Caki2 (cell line): ENCODE results near the gene USP21. TPM values are rescaled to one million over a fixed set of nuclear protein-coding genes. Genes with fewer than 3 reads are reported as not detected.

Experiments
- DNase-seq: peaks from one replicate; pipeline ENCODE4 v3.0.0-alpha.2; 2015; ENCODE audit warnings: low read depth
- in situ Hi-C: cut with HindIII; loops from 2 replicates; pipeline ENCODE4 v1.10.0; 2016; ENCODE audit warnings: low sequenced_read_pairs, low pct_unique_long_range_greater_than_20kb, mixed read lengths
- total RNA-seq: library from RNA; depleted of rRNA; stranded (reverse); fragments of >200 nt; shearing (Covaris generic); gene quantifications from 2 replicates; pipeline ENCODE4 v1.2.3, GENCODE V29; 2014; ENCODE audit warnings: low replicate concordance

Gene USP21
- total RNA-seq, 1 experiment from 2014 or later, result 3.3 TPM

- DNase-seq, result peak; percentile 97
- in situ Hi-C loops, result no loop called here
Observed at GRCh38 chr1:161165742-161166668, 6.7 kb downstream of the USP21 start, which contains the start of gene PPOX. Gene PPOX, plus strand, starts transcription at chr1:161166426. Its CDS starts 422 bp downstream, at chr1:161166848.

GRCh38 chr1:161166669-161167548 is 7.6 kb downstream of the USP21 start:
- peak; percentile 15 for DNase-seq
- in situ Hi-C loops, result no loop called here

GRCh38 chr1:161168906-161169305 is 9.6 kb downstream of the USP21 start:
- in situ Hi-C loops, result no loop called here
- DNase-seq, result no peak

- in situ Hi-C loops, result no loop called here
- DNase-seq, result no peak
Observed at GRCh38 chr1:161171191-161171590, 11.9 kb downstream of the USP21 start.

GRCh38 chr1:161171696-161172095 is 12.4 kb downstream of the USP21 start:
- in situ Hi-C loops, result no loop called here

GRCh38 chr1:161172349-161172748 is 13.0 kb downstream of the USP21 start:
- no peak for DNase-seq
- in situ Hi-C loops, result no loop called here

More at GRCh38 chr1:161171696-161172095, 12.4 kb downstream of the USP21 start:
- DNase-seq, result no peak

GRCh38 chr1:161172776-161173376 is 13.6 kb downstream of the USP21 start:
- in situ Hi-C loops, result no loop called here
- DNase-seq, result no peak

GRCh38 chr1:161173711-161174110 is 14.4 kb downstream of the USP21 start:
- in situ Hi-C loops, result no loop called here
- no peak for DNase-seq

- DNase-seq, result no peak
- in situ Hi-C loops, result no loop called here
Observed at GRCh38 chr1:161174911-161175310, 15.6 kb downstream of the USP21 start.

GRCh38 chr1:161175771-161176453 is 16.6 kb downstream of the USP21 start:
- in situ Hi-C loops, result no loop called here
- no peak for DNase-seq

- no peak for DNase-seq
- in situ Hi-C loops, result no loop called here
Observed at GRCh38 chr1:161176468-161177111, 17.3 kb downstream of the USP21 start.

GRCh38 chr1:161177112-161177935 is 18.0 kb downstream of the USP21 start, which contains the start of gene B4GALT3:
Gene B4GALT3, minus strand, starts transcription at chr1:161177507. Its CDS starts 1,447 bp downstream, at chr1:161176060.
- in situ Hi-C loops, result no loop called here
- peak; percentile 73 for DNase-seq

GRCh38 chr1:161177936-161178244 is 18.6 kb downstream of the USP21 start:
- no peak for DNase-seq
- in situ Hi-C loops, result no loop called here

GRCh38 chr1:161179698-161180097 is 20.4 kb downstream of the USP21 start:
- in situ Hi-C loops, result no loop called here
- DNase-seq, result no peak

- in situ Hi-C loops, result no loop called here
- DNase-seq, result no peak
Observed at GRCh38 chr1:161180639-161181038, 21.3 kb downstream of the USP21 start.

GRCh38 chr1:161182214-161182613 is 22.9 kb downstream of the USP21 start:
- no peak for DNase-seq

GRCh38 chr1:161185282-161185682 is 26.0 kb downstream of the USP21 start:
- in situ Hi-C loops, result no loop called here
- no peak for DNase-seq

More at GRCh38 chr1:161182214-161182613, 22.9 kb downstream of the USP21 start:
- in situ Hi-C loops, result no loop called here
